AG10803 (cell line): ENCODE measurements around the gene ZCWPW1.
A peak's percentile ranks its signal among the peaks of the same experiment; 100 is the strongest.

Experiments used
- DNase-seq: peaks from one replicate; pipeline ENCODE4 v3.0.0; 2010; ENCODE audit warnings: low read depth
- H3K4me3 ChIP-seq: 2 replicates; pipeline ENCODE4 v1.5.1; 2011; ENCODE audit warnings: mild to moderate bottlenecking, low read length, control low read depth
- TF ChIP-seq, protein P1 (sequence below): conservative IDR thresholded peaks from 2 replicates; pipeline ENCODE4 v1.5.1; 2011; ENCODE audit warnings: mild to moderate bottlenecking, low read length, control low read depth, inconsistent platforms

ZCWPW1 gene

GRCh38 chr7:100472121-100472851, 43.8 kb upstream of the ZCWPW1 start:
- TF ChIP-seq, protein P1, sequence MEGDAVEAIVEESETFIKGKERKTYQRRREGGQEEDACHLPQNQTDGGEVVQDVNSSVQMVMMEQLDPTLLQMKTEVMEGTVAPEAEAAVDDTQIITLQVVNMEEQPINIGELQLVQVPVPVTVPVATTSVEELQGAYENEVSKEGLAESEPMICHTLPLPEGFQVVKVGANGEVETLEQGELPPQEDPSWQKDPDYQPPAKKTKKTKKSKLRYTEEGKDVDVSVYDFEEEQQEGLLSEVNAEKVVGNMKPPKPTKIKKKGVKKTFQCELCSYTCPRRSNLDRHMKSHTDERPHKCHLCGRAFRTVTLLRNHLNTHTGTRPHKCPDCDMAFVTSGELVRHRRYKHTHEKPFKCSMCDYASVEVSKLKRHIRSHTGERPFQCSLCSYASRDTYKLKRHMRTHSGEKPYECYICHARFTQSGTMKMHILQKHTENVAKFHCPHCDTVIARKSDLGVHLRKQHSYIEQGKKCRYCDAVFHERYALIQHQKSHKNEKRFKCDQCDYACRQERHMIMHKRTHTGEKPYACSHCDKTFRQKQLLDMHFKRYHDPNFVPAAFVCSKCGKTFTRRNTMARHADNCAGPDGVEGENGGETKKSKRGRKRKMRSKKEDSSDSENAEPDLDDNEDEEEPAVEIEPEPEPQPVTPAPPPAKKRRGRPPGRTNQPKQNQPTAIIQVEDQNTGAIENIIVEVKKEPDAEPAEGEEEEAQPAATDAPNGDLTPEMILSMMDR: no peak
- H3K4me3 ChIP-seq: no peak overlapping the region
- DNase-seq: no peak

DNA sequence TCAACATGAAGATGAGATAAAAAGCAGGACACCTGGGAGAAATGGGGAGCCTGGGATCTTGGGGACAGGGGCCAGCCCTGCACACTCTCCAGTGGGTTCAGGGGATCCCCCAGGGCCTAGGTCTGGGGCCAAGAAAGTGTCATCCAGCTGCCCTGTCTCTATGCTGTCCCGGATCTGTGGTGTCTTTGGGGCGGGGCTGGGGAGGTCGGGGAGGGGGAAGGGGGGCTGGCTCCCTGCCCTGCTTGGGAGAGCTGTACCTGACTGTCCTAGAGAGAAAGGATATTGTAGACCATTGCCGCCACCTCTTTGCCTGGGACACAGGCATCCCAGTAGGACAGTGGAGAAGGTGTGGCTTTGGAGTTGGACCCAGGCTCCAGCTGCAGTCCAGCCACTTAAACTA, 42.5 kb upstream of the ZCWPW1 start:
- TF ChIP-seq, protein P1: no peak
- H3K4me3 ChIP-seq: no peak overlapping the region
- no peak for DNase-seq

DNA sequence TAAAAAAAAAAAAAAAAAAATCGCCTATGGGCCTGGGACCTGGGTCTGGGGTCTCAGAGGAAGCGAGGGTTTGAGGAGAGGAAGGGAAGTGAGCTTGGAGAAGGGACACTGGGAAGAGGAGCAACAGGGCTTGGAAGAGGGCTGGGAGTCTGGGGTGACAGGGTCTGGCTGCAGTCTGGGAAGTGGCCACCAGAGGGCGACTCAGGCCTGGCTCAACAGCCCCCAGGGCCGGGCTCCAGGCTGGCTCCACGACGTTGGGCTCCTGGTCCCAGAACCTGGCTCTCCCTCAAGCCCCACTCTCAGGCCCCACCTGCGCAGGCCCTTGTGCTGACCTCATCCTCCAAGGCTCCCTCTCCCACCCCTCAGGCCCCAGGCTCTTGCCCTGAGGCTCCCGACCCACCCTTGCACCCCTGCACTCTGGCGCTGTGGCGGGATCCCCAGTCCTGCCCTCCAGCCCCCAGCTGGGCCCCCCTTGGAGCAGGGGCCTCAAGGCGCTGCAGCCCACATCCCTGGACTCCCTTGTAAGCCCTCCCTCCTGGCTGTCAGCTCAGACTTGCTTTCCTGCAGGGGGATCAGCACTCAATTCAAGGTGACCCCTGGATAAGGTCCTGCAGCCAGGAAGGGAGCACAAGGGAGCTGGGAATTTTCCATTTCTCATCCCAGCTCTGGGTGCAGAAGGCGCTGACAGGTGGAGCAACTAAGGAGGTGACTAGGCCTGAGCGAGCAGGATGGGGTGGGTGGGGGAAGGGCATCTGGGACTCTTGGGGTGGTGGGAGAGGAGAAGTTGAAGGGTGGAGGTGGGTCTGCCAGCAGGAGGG, 40.9 kb upstream of the ZCWPW1 start:
- peak; percentile 64 for DNase-seq
- TF ChIP-seq, protein P1: peak; percentile 92
- no peak overlapping the region for H3K4me3 ChIP-seq

GRCh38 chr7:100467638-100468373, 39.3 kb upstream of the ZCWPW1 start:
- DNase-seq: no peak
- TF ChIP-seq, protein P1: no peak
- no peak overlapping the region for H3K4me3 ChIP-seq

DNA sequence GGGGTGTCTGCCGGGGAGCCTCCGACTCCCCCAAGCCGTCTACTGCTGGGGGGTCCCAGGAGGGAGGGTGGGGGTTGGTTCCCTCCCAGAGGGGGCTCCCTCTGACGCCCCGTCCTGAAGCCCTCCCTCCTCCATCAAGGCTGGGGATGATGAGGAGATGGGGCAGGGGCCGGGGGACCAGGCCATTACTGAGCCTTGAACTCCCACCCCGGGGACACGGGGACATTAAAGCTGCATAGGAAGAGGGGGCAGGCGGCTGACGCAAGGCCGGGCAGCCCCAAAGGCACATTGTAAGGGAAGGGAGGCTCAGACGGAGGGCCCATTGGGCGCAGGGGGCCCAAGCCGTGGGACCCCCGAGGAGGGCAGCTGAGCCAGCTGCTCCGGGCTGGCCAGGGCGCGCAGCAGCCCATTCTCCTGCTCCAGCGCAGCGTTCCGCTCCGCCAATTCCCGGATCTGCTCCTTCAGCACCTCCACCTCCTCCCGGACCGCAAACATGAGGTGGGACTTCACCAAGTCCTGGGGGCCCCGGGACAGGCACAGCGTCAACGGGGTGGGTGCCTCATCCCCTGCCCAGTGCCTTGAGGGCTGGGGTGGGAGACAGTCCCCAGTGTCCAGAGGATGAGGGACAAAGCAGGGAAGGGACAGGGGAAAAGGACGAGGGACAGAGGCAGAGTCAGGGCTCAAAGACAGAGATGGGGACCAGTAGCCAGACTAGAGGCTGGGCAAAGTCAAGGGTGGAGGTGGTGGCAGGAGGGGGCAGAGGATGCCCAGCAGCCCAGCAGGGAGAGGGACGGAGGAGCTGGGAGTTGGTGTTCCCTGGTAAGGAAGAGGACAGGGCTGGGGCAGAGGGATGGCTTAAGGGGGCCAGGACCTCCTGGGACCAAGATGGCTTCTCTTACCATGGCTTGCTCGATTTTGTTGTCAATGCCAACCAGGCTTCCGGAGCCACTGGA, 38.4 kb upstream of the ZCWPW1 start:
- DNase-seq: no peak
- no peak overlapping the region for H3K4me3 ChIP-seq
- TF ChIP-seq, protein P1: no peak

DNA sequence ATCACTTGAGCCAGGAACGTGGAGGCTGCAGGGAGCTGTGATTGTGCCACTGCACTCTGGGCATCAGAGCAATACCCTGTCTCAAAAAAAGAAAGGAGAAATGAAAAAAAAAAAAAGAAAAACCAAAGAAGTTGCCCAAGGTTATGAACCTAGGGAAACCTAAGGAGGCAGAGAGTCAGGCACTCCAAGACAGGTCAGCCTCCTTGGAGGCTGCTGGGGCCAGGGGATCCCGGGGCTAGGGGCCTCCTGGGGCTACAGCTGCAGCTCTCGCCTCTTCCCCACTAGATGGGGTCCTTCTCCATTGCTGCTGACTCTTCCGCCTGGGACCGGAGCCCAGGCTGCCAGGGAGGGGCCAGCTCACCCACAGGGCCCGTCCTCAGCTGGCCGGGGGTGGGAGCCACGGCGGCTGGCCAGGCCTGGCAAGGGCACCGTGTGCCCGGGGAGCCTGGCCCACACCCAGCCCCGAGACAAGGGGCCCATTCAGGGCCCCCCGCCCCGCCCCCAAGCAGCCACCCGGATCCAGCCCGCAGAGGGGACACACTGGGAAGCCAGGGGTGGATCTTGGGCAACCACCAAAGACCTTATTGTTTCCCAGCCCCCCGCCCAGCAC, 37.3 kb upstream of the ZCWPW1 start:
- peak; percentile 72 for DNase-seq
- no peak overlapping the region for H3K4me3 ChIP-seq
- TF ChIP-seq, protein P1: peak; percentile 68
